ENCODE results near the gene DNAJA3. TPM values are rescaled to one million over a fixed set of nuclear protein-coding genes. Genes with fewer than 3 reads are reported as not detected.
A peak's percentile ranks its signal among the peaks of the same experiment; 100 is the strongest.

DNAJA3 gene
- total and polyA plus RNA-seq, 10 of the 15 experiments (the other 5 are each of a cell fraction or from before 2014, with no cell fraction given), result 8.4 to 141 (median 60.8) TPM

GRCh38 chr16:4402439-4403132, 23.1 kb upstream of the DNAJA3 start (continued):
- TF ChIP-seq ZNF592 (IDR thresholded peaks at IDR 0.05) (no peak), HCFC1 (IDR thresholded peaks at IDR 0.05; ENCODE audit: low read length) (no peak), NRF1 (conservative IDR thresholded peaks at IDR 0.05; ENCODE audit: low read depth, low read length) (no peak), PKNOX1 (IDR thresholded peaks at IDR 0.05) (no peak), E2F8 (IDR thresholded peaks at IDR 0.05; ENCODE audit: low read depth, partially characterized antibody) (no peak), ZBTB11 (CRISPR knock-in tag; IDR thresholded peaks at IDR 0.05) (no peak), SMC3 (IDR thresholded peaks at IDR 0.05; ENCODE audit: borderline replicate concordance, low read length) (peak; percentile 48; the same call in 1 of the 2 replicates), IRF3 (IDR thresholded peaks at IDR 0.05) (0 out of 2 replicates have a peak, but pooled peaks have one; percentile 48), PML (IDR thresholded peaks at IDR 0.05; ENCODE audit: low read length) (no peak), ATF3 (IDR thresholded peaks at IDR 0.05; ENCODE audit: borderline replicate concordance, extremely low read depth, low read depth, low read length) (no peak), BHLHE40 (IDR thresholded peaks at IDR 0.05; ENCODE audit: borderline replicate concordance in 1 of 2, low read depth in 2 of 2, low read length in 1 of 2) (peak; percentile 21 to 28; a peak in 1 of 4 replicates), ATF7 (IDR thresholded peaks at IDR 0.05; ENCODE audit: low read depth) (no peak), RFX5 (IDR thresholded peaks at IDR 0.05; ENCODE audit: low read depth, low read length) (no peak), ZZZ3 (IDR thresholded peaks at IDR 0.05; ENCODE audit: control insufficient read depth, insufficient read length, low read depth) (no peak), ZNF622 (IDR thresholded peaks at IDR 0.05) (no peak), POLR2A (IDR thresholded peaks at IDR 0.05; ENCODE audit: low read depth, low read length) (no peak)

All from GM12878 (cell line).